Stimulated activated CD4-positive, alpha-beta T cell treated with anti-CD3 and anti-CD28 coated beads, Interleukin-12 subunit alpha, Interleukin-12 subunit beta, amount 100 ng/mL, for 24 hours (primary cell): ENCODE results near the gene PVALB.
"Not testable (repeated sequence)": the region's sequence is repeated elsewhere in the genome, so short reads cannot be mapped to it uniquely, and the experiment has no call there.

Experiments
- DNase-seq, 2 experiments: peaks; one replicate each; pipeline ENCODE4 v3.0.0-alpha.2; 2020; ENCODE audit warnings: low read depth in 2 of 2

Gene PVALB

GRCh38 chr22:36757668-36758211 is 59.1 kb downstream of the PVALB start:
- DNase-seq = peak; percentile 33 to 75

GRCh38 chr22:36756746-36757655 is 59.8 kb downstream of the PVALB start:
- no peak for DNase-seq

GRCh38 chr22:36756031-36756430 is 60.8 kb downstream of the PVALB start:
- no peak for DNase-seq

GRCh38 chr22:36755316-36755715 is 61.5 kb downstream of the PVALB start:
- DNase-seq = no peak

- not testable (repeated sequence) for DNase-seq
These were observed 62.0 kb downstream of the PVALB start for GRCh38 chr22:36754881-36755280.

GRCh38 chr22:36753916-36754315 is 62.9 kb downstream of the PVALB start:
- DNase-seq = no peak

- no peak for DNase-seq
These were observed 63.6 kb downstream of the PVALB start for GRCh38 chr22:36753120-36753802.
